ENCODE data around the gene MCF2L.

DNA sequence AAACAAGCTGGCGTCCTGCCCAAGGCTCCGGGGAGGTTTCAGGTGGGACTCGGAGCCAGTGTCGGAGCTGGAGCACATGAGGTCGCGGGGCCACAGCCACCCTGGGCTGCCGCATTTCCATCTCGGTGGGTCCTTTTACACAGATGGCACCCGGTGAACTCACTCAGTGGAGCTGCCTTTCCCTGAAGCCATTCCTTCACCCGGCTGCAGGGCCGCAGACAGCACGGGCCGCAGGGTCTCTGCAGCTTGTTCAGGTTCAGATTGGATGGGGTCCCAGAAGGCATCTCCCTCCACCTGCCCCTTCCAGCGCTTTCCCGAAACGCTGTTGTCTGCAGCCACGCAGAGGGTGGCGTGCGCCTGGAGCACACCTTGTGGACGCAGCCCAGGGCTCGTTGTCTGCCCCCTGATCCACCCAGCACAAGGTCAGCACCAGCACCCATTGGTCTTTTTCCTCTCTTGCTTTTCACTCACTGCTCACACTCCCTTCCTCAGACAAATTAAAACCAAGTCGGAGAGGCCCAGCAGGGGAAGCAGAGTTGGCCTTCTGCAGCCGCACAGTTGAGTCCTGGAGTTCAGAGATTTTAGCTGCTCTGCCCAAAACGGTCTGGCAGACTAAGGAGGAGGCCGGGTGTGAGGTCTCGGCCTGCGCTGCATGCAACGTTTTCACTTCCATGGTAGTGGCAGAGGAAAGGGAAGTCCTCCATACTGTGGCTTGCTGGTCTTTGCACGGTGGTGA is 18.1 kb downstream of the MCF2L start:
- TF ChIP-seq, protein P1, sequence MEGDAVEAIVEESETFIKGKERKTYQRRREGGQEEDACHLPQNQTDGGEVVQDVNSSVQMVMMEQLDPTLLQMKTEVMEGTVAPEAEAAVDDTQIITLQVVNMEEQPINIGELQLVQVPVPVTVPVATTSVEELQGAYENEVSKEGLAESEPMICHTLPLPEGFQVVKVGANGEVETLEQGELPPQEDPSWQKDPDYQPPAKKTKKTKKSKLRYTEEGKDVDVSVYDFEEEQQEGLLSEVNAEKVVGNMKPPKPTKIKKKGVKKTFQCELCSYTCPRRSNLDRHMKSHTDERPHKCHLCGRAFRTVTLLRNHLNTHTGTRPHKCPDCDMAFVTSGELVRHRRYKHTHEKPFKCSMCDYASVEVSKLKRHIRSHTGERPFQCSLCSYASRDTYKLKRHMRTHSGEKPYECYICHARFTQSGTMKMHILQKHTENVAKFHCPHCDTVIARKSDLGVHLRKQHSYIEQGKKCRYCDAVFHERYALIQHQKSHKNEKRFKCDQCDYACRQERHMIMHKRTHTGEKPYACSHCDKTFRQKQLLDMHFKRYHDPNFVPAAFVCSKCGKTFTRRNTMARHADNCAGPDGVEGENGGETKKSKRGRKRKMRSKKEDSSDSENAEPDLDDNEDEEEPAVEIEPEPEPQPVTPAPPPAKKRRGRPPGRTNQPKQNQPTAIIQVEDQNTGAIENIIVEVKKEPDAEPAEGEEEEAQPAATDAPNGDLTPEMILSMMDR (IDR thresholded peaks at IDR 0.05; ENCODE audit: low read depth, low read length), result no peak
- no peak for TF ChIP-seq EZH2phosphoT487 (IDR thresholded peaks at IDR 0.05; ENCODE audit: low read depth)

Data from OCI-LY3 (cell line).